OCI-LY1 (cell line): ENCODE results near the gene TLL2.

Experiments used
- CTCF ChIP-seq: fragments of 200-600 bp; sonication (generic), shearing (Covaris generic); IDR thresholded peaks from 2 replicates; pipeline ENCODE4 v1.5.1; 2017; ENCODE audit warnings: mild to moderate bottlenecking, antibody characterized with exemption, low read length, moderate library complexity, mixed read lengths
- EZH2 ChIP-seq: fragments of 200-600 bp; sonication (generic), shearing (Covaris generic); IDR thresholded peaks from 2 replicates; pipeline ENCODE4 v1.8.0; 2017; ENCODE audit warnings: borderline replicate concordance, mixed run types, mild to moderate bottlenecking, antibody characterized with exemption, low read length, moderate library complexity, mixed read lengths

GRCh38 chr10:96463562-96463961, 50.2 kb downstream of the TLL2 start:
- TF ChIP-seq CTCF (no peak), EZH2 (no peak)
